SU-DHL-6 (cell line): ENCODE results near the gene SLC47A2.

Experiments used
- CTCF ChIP-seq: fragments of 200-600 bp; sonication (generic); IDR thresholded peaks from one replicate; pipeline ENCODE4 v1.5.1; 2017; ENCODE audit warnings: antibody characterized with exemption, mild to moderate bottlenecking, low read length, moderate library complexity; ENCODE audit not compliant: insufficient read depth, poor library complexity, severe bottlenecking
- EZH2phosphoT487 ChIP-seq: fragments of 200-600 bp; sonication (generic), shearing (Covaris generic); conservative IDR thresholded peaks from 2 replicates; pipeline ENCODE4 v1.6.1; 2018; ENCODE audit warnings: mild to moderate bottlenecking, antibody characterized with exemption, low read length, moderate library complexity, mixed read lengths

GRCh38 chr17:19649274-19649541, 67.2 kb downstream of the SLC47A2 start:
- TF ChIP-seq CTCF (no peak), EZH2phosphoT487 (no peak)
